Breast epithelium (tissue), 3 donors: ENCODE results near the gene ZMYND8.

Source experiments
- POLR2A ChIP-seq: fragments of 450-650 bp; IDR thresholded peaks from one replicate; pipeline ENCODE4 v1.6.1; 2016; ENCODE audit warnings: antibody characterized with exemption, mild to moderate bottlenecking, moderate library complexity
- TF ChIP-seq, protein P1 (sequence below), 3 donors: fragments of 450-650 bp; IDR thresholded peaks; one replicate each; pipeline ENCODE4 v1.5.1; 2016 to 2017; ENCODE audit warnings: antibody characterized with exemption in 3 of 3, mild to moderate bottlenecking in 3 of 3, moderate library complexity in 3 of 3

- TF ChIP-seq, protein P1, sequence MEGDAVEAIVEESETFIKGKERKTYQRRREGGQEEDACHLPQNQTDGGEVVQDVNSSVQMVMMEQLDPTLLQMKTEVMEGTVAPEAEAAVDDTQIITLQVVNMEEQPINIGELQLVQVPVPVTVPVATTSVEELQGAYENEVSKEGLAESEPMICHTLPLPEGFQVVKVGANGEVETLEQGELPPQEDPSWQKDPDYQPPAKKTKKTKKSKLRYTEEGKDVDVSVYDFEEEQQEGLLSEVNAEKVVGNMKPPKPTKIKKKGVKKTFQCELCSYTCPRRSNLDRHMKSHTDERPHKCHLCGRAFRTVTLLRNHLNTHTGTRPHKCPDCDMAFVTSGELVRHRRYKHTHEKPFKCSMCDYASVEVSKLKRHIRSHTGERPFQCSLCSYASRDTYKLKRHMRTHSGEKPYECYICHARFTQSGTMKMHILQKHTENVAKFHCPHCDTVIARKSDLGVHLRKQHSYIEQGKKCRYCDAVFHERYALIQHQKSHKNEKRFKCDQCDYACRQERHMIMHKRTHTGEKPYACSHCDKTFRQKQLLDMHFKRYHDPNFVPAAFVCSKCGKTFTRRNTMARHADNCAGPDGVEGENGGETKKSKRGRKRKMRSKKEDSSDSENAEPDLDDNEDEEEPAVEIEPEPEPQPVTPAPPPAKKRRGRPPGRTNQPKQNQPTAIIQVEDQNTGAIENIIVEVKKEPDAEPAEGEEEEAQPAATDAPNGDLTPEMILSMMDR (IDR thresholded peaks at IDR 0.05): no peak
- TF ChIP-seq POLR2A: no peak
Observed at GRCh38 chr20:47286681-47287080, 69.8 kb downstream of the ZMYND8 start.
